PC-9 (cell line): Measurements from ENCODE around the gene NQO2. TPM values are rescaled to one million over a fixed set of nuclear protein-coding genes. Genes with fewer than 3 reads are reported as not detected.

ENCODE experiments used
- BruUV-seq: library from RNA; stranded (reverse); fragments of 400-500 nt; replicated peaks from 2 replicates; lab custom pipeline; 2021; lab: Mats Ljungman, UMichigan
- CTCF ChIA-PET: fragments of 300-600 bp; sonication (Branson Sonifier 250); formaldehyde crosslinking; loops from one replicate; lab custom pipeline; 2022; ENCODE audit warnings: antibody characterized with exemption; lab: Charles Lee
- POLR2A ChIA-PET: fragments of 300-600 bp; sonication (Branson Sonifier 250); formaldehyde crosslinking; loops from one replicate; lab custom pipeline; 2022; ENCODE audit warnings: antibody characterized with exemption; ENCODE audit not compliant: unreplicated experiment; lab: Charles Lee
- DNase-seq, 2 experiments: peaks; one replicate each; pipeline versions ENCODE4 v3.0.0 to v3.0.0-alpha.2; 2015 to 2022; ENCODE audit warnings: mixed read lengths in 1 of 2
- H2AFZ ChIP-seq: fragments of 200-600 bp; sonication (generic); 2 replicates; pipeline ENCODE4 v1.8.1; 2017; ENCODE audit warnings: antibody characterized with exemption
- H3F3A ChIP-seq: fragments of 200-600 bp; sonication (generic); 2 replicates; pipeline ENCODE4 v1.8.1; 2017; ENCODE audit warnings: antibody characterized with exemption, mild to moderate bottlenecking, low read depth; ENCODE audit not compliant: insufficient read depth
- H3K27ac ChIP-seq: fragments of 200-600 bp; sonication (generic); 2 replicates; pipeline ENCODE4 v1.6.1; 2016; ENCODE audit warnings: mixed run types
- H3K27me3 ChIP-seq: fragments of 200-600 bp; sonication (generic); 2 replicates; pipeline ENCODE4 v1.6.1; 2016; ENCODE audit warnings: low read depth, mixed run types; ENCODE audit not compliant: insufficient read depth
- H3K36me3 ChIP-seq: fragments of 200-600 bp; sonication (generic); 2 replicates; pipeline ENCODE4 v1.6.1; 2016; ENCODE audit warnings: low read depth, mixed run types
- H3K4me1 ChIP-seq: fragments of 200-600 bp; sonication (generic); replicated peaks from 2 replicates; pipeline ENCODE4 v1.6.1; 2016; ENCODE audit warnings: mixed run types; ENCODE audit not compliant: insufficient read depth
- H3K4me2 ChIP-seq: fragments of 200-600 bp; sonication (generic); 2 replicates; pipeline ENCODE4 v1.6.1; 2017; ENCODE audit warnings: mixed run types
- H3K4me3 ChIP-seq: fragments of 200-600 bp; sonication (generic); 2 replicates; pipeline ENCODE4 v1.6.1; 2016; ENCODE audit warnings: mixed run types
- H3K79me2 ChIP-seq: fragments of 200-600 bp; sonication (generic); 2 replicates; pipeline ENCODE4 v1.6.1; 2017; ENCODE audit warnings: low read depth, mixed run types
- H3K9me2 ChIP-seq: fragments of 200-600 bp; sonication (generic); 2 replicates; pipeline ENCODE4 v1.8.1; 2017; ENCODE audit warnings: mild to moderate bottlenecking; ENCODE audit not compliant: insufficient read depth
- H3K9me3 ChIP-seq: fragments of 200-600 bp; sonication (generic); 2 replicates; pipeline ENCODE4 v1.8.1; 2016; ENCODE audit warnings: low read depth; ENCODE audit not compliant: insufficient read depth
- H4K20me1 ChIP-seq: fragments of 200-600 bp; sonication (generic); 2 replicates; pipeline ENCODE4 v1.8.1; 2017; ENCODE audit not compliant: insufficient read depth
- CTCF ChIP-seq: fragments of 200-600 bp; sonication (generic); conservative IDR thresholded peaks from 2 replicates; pipeline ENCODE4 v1.6.1; 2017; ENCODE audit warnings: mixed run types, antibody characterized with exemption, mild to moderate bottlenecking, moderate library complexity
- EZH2 ChIP-seq: fragments of 200-600 bp; sonication (generic); IDR thresholded peaks from 2 replicates; pipeline ENCODE4 v1.8.0; 2017; ENCODE audit warnings: antibody characterized with exemption, low read depth
- intact Hi-C: fragments of 100-400 bp; cut with micrococcal nuclease; formaldehyde crosslinking; loops from one replicate; pipeline ENCODE4 v1.10.0; 2022; ENCODE audit not compliant: unreplicated experiment
- total RNA-seq: library from RNA; stranded (reverse); gene quantifications from 2 replicates; pipeline ENCODE4 v1.2.3, GENCODE V29; 2021

Gene NQO2
- total RNA-seq, 1 experiment from 2014 or later, result 82.9 TPM

GRCh38 chr6:2963756-2964155, 35.9 kb upstream of the NQO2 start:
- no peak for DNase-seq
- Histone ChIP-seq H4K20me1 (no peaks in the 10 kb centered on the region), H3K27me3 (no peaks in the 10 kb centered on the region), H3F3A (0 out of 2 replicates have a peak, but pooled peaks cover 3% of the 10 kb centered on the region), H3K9me2 (no peaks in the 10 kb centered on the region), H3K4me2 (no peak overlapping the region), H3K79me2 (peaks cover 9% of the 10 kb centered on the region; the same call in 1 of the 2 replicates), H2AFZ (no peak overlapping the region), H3K36me3 (no peaks in the 10 kb centered on the region), H3K4me3 (no peak overlapping the region), H3K27ac (no peak overlapping the region), H3K4me1 (no peaks in the 10 kb centered on the region), H3K9me3 (no peaks in the 10 kb centered on the region)
- TF ChIP-seq CTCF, result no peak
- TF ChIP-seq EZH2, result no peak
- BruUV-seq, result no TSS peak
- ChIA-PET POLR2A (no interaction called here), CTCF (no interaction called here)
- intact Hi-C loops, result no loop called here

- Histone ChIP-seq H3F3A (0 out of 2 replicates have a peak, but pooled peaks cover 3% of the 10 kb centered on the region), H3K4me3 (no peak overlapping the region), H3K4me2 (no peak overlapping the region), H3K4me1 (no peaks in the 10 kb centered on the region), H3K27me3 (no peaks in the 10 kb centered on the region), H3K9me3 (no peaks in the 10 kb centered on the region), H3K9me2 (no peaks in the 10 kb centered on the region), H3K79me2 (peaks cover 15% of the 10 kb centered on the region), H2AFZ (no peak overlapping the region), H3K36me3 (no peaks in the 10 kb centered on the region), H4K20me1 (no peaks in the 10 kb centered on the region), H3K27ac (no peak overlapping the region)
- no peak for TF ChIP-seq CTCF
- no peak for TF ChIP-seq EZH2
- no TSS peak for BruUV-seq
- DNase-seq, result no peak
- CTCF ChIA-PET, result no interaction called here
- intact Hi-C loops, result no loop called here
- POLR2A ChIA-PET, result no interaction called here
Observed at GRCh38 chr6:2964793-2965505, 34.7 kb upstream of the NQO2 start.

- intact Hi-C loops, result no loop called here
- POLR2A ChIA-PET, result no interaction called here
- CTCF ChIA-PET, result no interaction called here
- no peak for DNase-seq
- Histone ChIP-seq H3K36me3 (no peaks in the 10 kb centered on the region), H3K27ac (no peak overlapping the region), H3K4me3 (no peak overlapping the region), H4K20me1 (no peaks in the 10 kb centered on the region), H3K79me2 (peaks cover 24% of the 10 kb centered on the region), H3K27me3 (no peaks in the 10 kb centered on the region), H3K9me3 (no peaks in the 10 kb centered on the region), H2AFZ (no peak overlapping the region), H3K4me1 (no peaks in the 10 kb centered on the region), H3K4me2 (no peak overlapping the region), H3K9me2 (no peaks in the 10 kb centered on the region), H3F3A (0 out of 2 replicates have a peak, but pooled peaks cover 11% of the 10 kb centered on the region)
- no TSS peak for BruUV-seq
- TF ChIP-seq EZH2 (no peak), CTCF (no peak)
Observed at GRCh38 chr6:2966347-2966746, 33.3 kb upstream of the NQO2 start.
